Measurements from ENCODE around the gene GEMIN5.

The GEMIN5 gene

GRCh38 chr5:154885439-154885838, 52.6 kb downstream of the GEMIN5 start:
- Mint-ChIP-seq H3K4me1 (ENCODE audit: low read depth) (no peaks in the 10 kb centered on the region), H3K36me3 (ENCODE audit: low read depth) (peaks cover 76% of the 10 kb centered on the region), H3K9me3 (peaks cover 25% of the 10 kb centered on the region), H3K4me3 (no peak overlapping the region), H3K27ac (no peak overlapping the region), H3K27me3 (ENCODE audit: low read depth) (no peaks in the 10 kb centered on the region)

GRCh38 chr5:154884424-154884823, 53.6 kb downstream of the GEMIN5 start:
- no peak overlapping the region for H3K27ac Mint-ChIP-seq
- H3K4me3 Mint-ChIP-seq, result no peak overlapping the region
- no peaks in the 10 kb centered on the region for H3K4me1 Mint-ChIP-seq (ENCODE audit: low read depth)
- H3K9me3 Mint-ChIP-seq, result peaks cover 34% of the 10 kb centered on the region
- H3K27me3 Mint-ChIP-seq (ENCODE audit: low read depth), result no peaks in the 10 kb centered on the region
- H3K36me3 Mint-ChIP-seq (ENCODE audit: low read depth), result peaks cover 79% of the 10 kb centered on the region

GRCh38 chr5:154881986-154882385, 56.0 kb downstream of the GEMIN5 start:
- Mint-ChIP-seq H3K4me3 (no peak overlapping the region), H3K4me1 (ENCODE audit: low read depth) (no peaks in the 10 kb centered on the region), H3K27ac (no peak overlapping the region), H3K9me3 (peaks cover 42% of the 10 kb centered on the region), H3K36me3 (ENCODE audit: low read depth) (peaks cover 76% of the 10 kb centered on the region), H3K27me3 (ENCODE audit: low read depth) (no peaks in the 10 kb centered on the region)

GRCh38 chr5:154878642-154879335, 59.2 kb downstream of the GEMIN5 start:
- Mint-ChIP-seq H3K4me1 (ENCODE audit: low read depth) (no peaks in the 10 kb centered on the region), H3K27me3 (ENCODE audit: low read depth) (no peaks in the 10 kb centered on the region), H3K27ac (no peak overlapping the region), H3K4me3 (no peak overlapping the region), H3K36me3 (ENCODE audit: low read depth) (peaks cover 76% of the 10 kb centered on the region), H3K9me3 (peaks cover 29% of the 10 kb centered on the region)

- Mint-ChIP-seq H3K9me3 (peaks cover 15% of the 10 kb centered on the region), H3K4me1 (ENCODE audit: low read depth) (peaks cover under 1% of the 10 kb centered on the region), H3K4me3 (no peak overlapping the region), H3K27me3 (ENCODE audit: low read depth) (no peaks in the 10 kb centered on the region), H3K27ac (no peak overlapping the region), H3K36me3 (ENCODE audit: low read depth) (peaks cover 60% of the 10 kb centered on the region)
Observed at GRCh38 chr5:154873791-154874331, 64.2 kb downstream of the GEMIN5 start.

GRCh38 chr5:154871734-154872133, 66.3 kb downstream of the GEMIN5 start:
- no peaks in the 10 kb centered on the region for H3K27me3 Mint-ChIP-seq (ENCODE audit: low read depth)
- H3K36me3 Mint-ChIP-seq (ENCODE audit: low read depth), result peaks cover 51% of the 10 kb centered on the region
- no peak overlapping the region for H3K4me3 Mint-ChIP-seq
- H3K27ac Mint-ChIP-seq, result no peak overlapping the region
- peaks cover 9% of the 10 kb centered on the region for H3K4me1 Mint-ChIP-seq (ENCODE audit: low read depth)
- H3K9me3 Mint-ChIP-seq, result peaks cover 4% of the 10 kb centered on the region

- H3K9me3 Mint-ChIP-seq, result no peaks in the 10 kb centered on the region
- H3K4me1 Mint-ChIP-seq (ENCODE audit: low read depth), result peaks cover 15% of the 10 kb centered on the region
- no peak overlapping the region for H3K27ac Mint-ChIP-seq
- H3K27me3 Mint-ChIP-seq (ENCODE audit: low read depth), result no peaks in the 10 kb centered on the region
- no peak overlapping the region for H3K4me3 Mint-ChIP-seq
- H3K36me3 Mint-ChIP-seq (ENCODE audit: low read depth), result peaks cover 45% of the 10 kb centered on the region
Observed at GRCh38 chr5:154868702-154869101, 69.3 kb downstream of the GEMIN5 start.

GRCh38 chr5:154866841-154867240, 71.2 kb downstream of the GEMIN5 start:
- peaks cover 46% of the 10 kb centered on the region for H3K36me3 Mint-ChIP-seq (ENCODE audit: low read depth)
- H3K9me3 Mint-ChIP-seq, result no peaks in the 10 kb centered on the region
- H3K27me3 Mint-ChIP-seq (ENCODE audit: low read depth), result no peaks in the 10 kb centered on the region
- H3K4me3 Mint-ChIP-seq, result no peak overlapping the region
- H3K27ac Mint-ChIP-seq, result no peak overlapping the region
- peaks cover 26% of the 10 kb centered on the region for H3K4me1 Mint-ChIP-seq (ENCODE audit: low read depth)

- H3K4me3 Mint-ChIP-seq, result no peak overlapping the region
- no peak overlapping the region for H3K27ac Mint-ChIP-seq
- peaks cover 31% of the 10 kb centered on the region for H3K4me1 Mint-ChIP-seq (ENCODE audit: low read depth)
- H3K9me3 Mint-ChIP-seq, result no peaks in the 10 kb centered on the region
- H3K36me3 Mint-ChIP-seq (ENCODE audit: low read depth), result peaks cover 42% of the 10 kb centered on the region
- no peaks in the 10 kb centered on the region for H3K27me3 Mint-ChIP-seq (ENCODE audit: low read depth)
Observed at GRCh38 chr5:154865466-154866184, 72.4 kb downstream of the GEMIN5 start.

- Mint-ChIP-seq H3K4me1 (ENCODE audit: low read depth) (peaks cover 40% of the 10 kb centered on the region), H3K27me3 (ENCODE audit: low read depth) (no peaks in the 10 kb centered on the region), H3K27ac (no peak overlapping the region), H3K4me3 (no peak overlapping the region), H3K36me3 (ENCODE audit: low read depth) (peaks cover 40% of the 10 kb centered on the region), H3K9me3 (no peaks in the 10 kb centered on the region)
Observed at GRCh38 chr5:154863291-154864080, 74.5 kb downstream of the GEMIN5 start.

- no peaks in the 10 kb centered on the region for H3K27me3 Mint-ChIP-seq (ENCODE audit: low read depth)
- H3K4me3 Mint-ChIP-seq, result peak overlapping the region; percentile 33
- H3K9me3 Mint-ChIP-seq, result no peaks in the 10 kb centered on the region
- H3K36me3 Mint-ChIP-seq (ENCODE audit: low read depth), result peaks cover 42% of the 10 kb centered on the region
- H3K4me1 Mint-ChIP-seq (ENCODE audit: low read depth), result peaks cover 39% of the 10 kb centered on the region
- H3K27ac Mint-ChIP-seq, result peak overlapping the region; percentile 55
Observed at GRCh38 chr5:154862766-154863165, 75.2 kb downstream of the GEMIN5 start.

- Mint-ChIP-seq H3K4me3 (peak overlapping the region; percentile 26), H3K27me3 (ENCODE audit: low read depth) (no peaks in the 10 kb centered on the region), H3K9me3 (no peaks in the 10 kb centered on the region), H3K4me1 (ENCODE audit: low read depth) (peaks cover 38% of the 10 kb centered on the region), H3K36me3 (ENCODE audit: low read depth) (peaks cover 38% of the 10 kb centered on the region), H3K27ac (no peak overlapping the region)
Observed at GRCh38 chr5:154861946-154862345, 76.1 kb downstream of the GEMIN5 start.

- no peaks in the 10 kb centered on the region for H3K27me3 Mint-ChIP-seq (ENCODE audit: low read depth)
- H3K36me3 Mint-ChIP-seq (ENCODE audit: low read depth), result peaks cover 32% of the 10 kb centered on the region
- H3K9me3 Mint-ChIP-seq, result no peaks in the 10 kb centered on the region
- peak overlapping the region; percentile 94 for H3K4me3 Mint-ChIP-seq
- peak overlapping the region; percentile 66 for H3K27ac Mint-ChIP-seq
- peaks cover 44% of the 10 kb centered on the region for H3K4me1 Mint-ChIP-seq (ENCODE audit: low read depth)
Observed at GRCh38 chr5:154860765-154861164, 77.2 kb downstream of the GEMIN5 start.

GRCh38 chr5:154860123-154860522, 77.9 kb downstream of the GEMIN5 start:
- Mint-ChIP-seq H3K27me3 (ENCODE audit: low read depth) (no peaks in the 10 kb centered on the region), H3K27ac (peak overlapping the region; percentile 99), H3K4me3 (peak overlapping the region; percentile 94), H3K4me1 (ENCODE audit: low read depth) (peaks cover 39% of the 10 kb centered on the region), H3K9me3 (no peaks in the 10 kb centered on the region), H3K36me3 (ENCODE audit: low read depth) (peaks cover 28% of the 10 kb centered on the region)

All from T-helper 1 cell treated with Interleukin-12 subunit alpha and Interleukin-12 subunit beta and Interleukin-4 antibody, amounts not matched to agents 30 μg/mL and 1 μg/mL, for 36 hours (primary cell).